Measurements from ENCODE around the gene IBA57.
A peak's percentile ranks its signal among the peaks of the same experiment; 100 is the strongest.

IBA57 gene

GRCh38 chr1:228207851-228208821, 42.5 kb downstream of the IBA57 start, which contains the start of gene OBSCN:
Gene OBSCN, plus strand, starts transcription at chr1:228208044. Its CDS starts 3,740 bp downstream, at chr1:228211784.
- DNase-seq, result no peak
- in situ Hi-C loops (cut with MboI; ENCODE audit: low pct_unique_long_range_greater_than_20kb, low sequenced_read_pairs), result no loop called here

DNA sequence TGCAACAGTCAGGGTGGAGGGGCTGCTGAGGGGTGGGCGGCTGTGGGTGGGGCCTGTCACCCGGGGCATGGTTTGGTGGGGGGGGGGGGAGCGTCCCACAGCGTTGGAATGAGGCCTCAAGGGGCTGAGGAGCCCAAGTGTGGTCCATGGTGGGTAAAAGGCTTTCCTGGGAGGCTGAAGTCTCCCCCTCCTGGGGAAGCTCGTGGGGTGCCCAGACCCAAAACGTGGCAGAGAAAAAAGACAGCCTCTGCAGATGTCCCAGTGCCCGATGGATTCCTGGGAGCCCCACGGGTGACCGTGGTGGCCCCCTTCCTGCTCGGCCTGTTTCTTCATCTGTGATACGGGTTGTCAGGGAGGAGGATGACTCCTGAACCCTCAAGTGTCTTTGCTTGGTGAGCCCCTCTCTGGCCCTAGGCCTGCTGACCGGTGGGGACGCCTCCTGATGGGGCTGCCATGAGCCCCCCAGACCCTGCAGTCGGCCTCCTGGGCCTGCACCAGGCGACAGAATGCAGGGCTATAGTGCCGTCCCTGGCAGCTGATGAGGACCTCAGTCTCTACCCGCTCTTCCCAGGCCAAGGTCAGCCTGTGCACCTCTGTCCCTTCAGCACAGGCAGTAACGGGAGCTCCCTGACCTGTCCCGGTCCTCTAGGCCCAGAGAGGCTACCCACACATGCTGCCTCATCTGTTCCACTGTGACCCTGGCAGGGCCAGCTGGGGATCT, 43.4 kb downstream of the IBA57 start:
- in situ Hi-C loops (cut with MboI; ENCODE audit: low pct_unique_long_range_greater_than_20kb, low sequenced_read_pairs), result no loop called here
- no peak for DNase-seq

DNA sequence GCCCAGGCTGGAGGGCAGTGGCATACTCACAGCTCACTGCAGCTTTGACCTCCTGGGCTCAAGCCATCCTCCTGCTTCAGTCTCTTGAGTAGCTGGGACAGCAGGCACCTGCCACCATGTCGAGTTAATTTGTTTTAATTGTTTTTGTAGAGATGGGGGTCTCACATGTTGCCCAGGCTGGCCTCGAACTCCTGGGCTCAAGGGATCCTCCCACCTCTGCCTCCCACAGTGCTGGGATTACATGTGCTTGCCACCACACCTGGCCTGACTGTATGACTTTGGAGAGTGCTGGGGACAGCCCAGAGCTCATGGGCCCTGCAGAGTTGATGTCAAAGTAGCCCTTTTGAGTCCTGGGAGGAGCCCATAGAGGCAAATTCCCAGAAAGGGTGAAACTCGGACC, 44.1 kb downstream of the IBA57 start:
- DNase-seq, result no peak
- in situ Hi-C loops (cut with MboI; ENCODE audit: low pct_unique_long_range_greater_than_20kb, low sequenced_read_pairs), result no loop called here

DNA sequence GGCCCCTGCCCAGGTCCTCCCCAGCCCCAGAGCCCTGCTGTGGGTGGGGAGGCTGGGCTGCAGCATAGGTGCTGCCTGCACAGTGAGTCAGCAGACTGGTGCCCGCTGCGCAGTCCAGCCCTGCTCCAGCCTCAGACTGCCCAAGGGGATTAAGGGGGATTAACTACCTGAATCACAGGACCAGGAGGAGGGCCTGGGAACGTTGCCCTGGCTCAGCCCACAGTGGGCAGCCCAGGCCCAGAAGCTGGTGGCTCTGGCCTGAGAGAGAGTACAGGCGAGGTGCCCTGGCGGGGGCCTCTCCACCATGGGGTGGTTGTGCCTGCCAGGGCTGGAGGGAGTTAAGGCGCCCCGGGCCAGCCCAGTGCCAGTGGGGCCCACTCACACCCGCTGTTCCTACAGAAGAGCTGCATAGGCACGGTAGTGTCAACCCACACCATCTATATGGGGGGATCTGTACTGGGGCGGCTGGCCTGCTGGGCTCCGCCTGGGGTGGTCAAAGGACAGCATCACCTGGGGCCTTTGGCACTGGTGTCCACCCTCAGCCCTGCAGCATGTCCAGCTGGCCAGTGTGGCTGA, 44.6 kb downstream of the IBA57 start:
- in situ Hi-C loops (cut with MboI; ENCODE audit: low pct_unique_long_range_greater_than_20kb, low sequenced_read_pairs), result no loop called here
- no peak for DNase-seq

GRCh38 chr1:228210712-228211530, 45.3 kb downstream of the IBA57 start:
- no peak for DNase-seq
- in situ Hi-C loops (cut with MboI; ENCODE audit: low pct_unique_long_range_greater_than_20kb, low sequenced_read_pairs), result no loop called here

DNA sequence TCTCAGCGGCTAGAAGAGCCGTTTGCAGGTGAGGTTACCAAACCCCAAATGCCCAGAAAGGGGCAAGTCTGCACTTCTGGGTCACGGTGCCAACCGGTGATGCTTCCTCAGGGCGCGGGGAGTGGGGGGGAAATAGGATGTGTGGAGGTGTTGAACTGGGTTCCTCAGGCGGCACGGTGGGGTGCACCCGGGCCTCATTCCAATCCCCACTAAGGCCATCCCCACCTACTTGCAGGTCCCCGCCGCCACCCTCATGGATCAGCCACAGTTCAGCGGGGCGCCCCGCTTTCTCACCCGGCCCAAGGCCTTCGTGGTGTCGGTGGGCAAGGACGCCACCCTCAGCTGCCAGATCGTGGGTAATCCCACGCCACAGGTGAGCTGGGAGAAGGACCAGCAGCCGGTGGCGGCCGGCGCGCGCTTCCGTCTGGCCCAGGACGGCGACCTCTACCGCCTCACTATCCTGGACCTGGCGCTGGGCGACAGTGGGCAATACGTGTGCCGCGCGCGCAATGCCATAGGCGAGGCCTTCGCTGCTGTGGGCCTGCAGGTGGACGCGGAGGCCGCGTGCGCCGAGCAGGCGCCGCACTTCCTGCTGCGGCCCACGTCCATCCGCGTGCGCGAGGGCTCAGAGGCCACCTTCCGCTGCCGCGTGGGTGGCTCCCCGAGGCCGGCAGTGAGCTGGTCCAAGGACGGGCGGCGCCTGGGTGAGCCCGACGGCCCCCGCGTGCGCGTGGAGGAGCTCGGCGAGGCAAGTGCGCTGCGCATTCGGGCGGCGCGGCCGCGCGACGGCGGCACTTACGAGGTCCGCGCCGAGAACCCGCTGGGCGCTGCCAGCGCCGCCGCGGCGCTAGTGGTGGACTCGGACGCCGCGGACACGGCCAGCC, 46.2 kb downstream of the IBA57 start:
- in situ Hi-C loops (cut with MboI; ENCODE audit: low pct_unique_long_range_greater_than_20kb, low sequenced_read_pairs), result no loop called here
- no peak for DNase-seq

- in situ Hi-C loops (cut with MboI; ENCODE audit: low pct_unique_long_range_greater_than_20kb, low sequenced_read_pairs), result no loop called here
- DNase-seq, result no peak
Measured at GRCh38 chr1:228212415-228212965, 46.9 kb downstream of the IBA57 start.

GRCh38 chr1:228212966-228213844, 47.6 kb downstream of the IBA57 start:
- in situ Hi-C loops (cut with MboI; ENCODE audit: low pct_unique_long_range_greater_than_20kb, low sequenced_read_pairs), result no loop called here
- peak; percentile 82 for DNase-seq

GRCh38 chr1:228213917-228214808, 48.6 kb downstream of the IBA57 start:
- in situ Hi-C loops (cut with MboI; ENCODE audit: low pct_unique_long_range_greater_than_20kb, low sequenced_read_pairs), result no loop called here
- DNase-seq, result no peak

DNA sequence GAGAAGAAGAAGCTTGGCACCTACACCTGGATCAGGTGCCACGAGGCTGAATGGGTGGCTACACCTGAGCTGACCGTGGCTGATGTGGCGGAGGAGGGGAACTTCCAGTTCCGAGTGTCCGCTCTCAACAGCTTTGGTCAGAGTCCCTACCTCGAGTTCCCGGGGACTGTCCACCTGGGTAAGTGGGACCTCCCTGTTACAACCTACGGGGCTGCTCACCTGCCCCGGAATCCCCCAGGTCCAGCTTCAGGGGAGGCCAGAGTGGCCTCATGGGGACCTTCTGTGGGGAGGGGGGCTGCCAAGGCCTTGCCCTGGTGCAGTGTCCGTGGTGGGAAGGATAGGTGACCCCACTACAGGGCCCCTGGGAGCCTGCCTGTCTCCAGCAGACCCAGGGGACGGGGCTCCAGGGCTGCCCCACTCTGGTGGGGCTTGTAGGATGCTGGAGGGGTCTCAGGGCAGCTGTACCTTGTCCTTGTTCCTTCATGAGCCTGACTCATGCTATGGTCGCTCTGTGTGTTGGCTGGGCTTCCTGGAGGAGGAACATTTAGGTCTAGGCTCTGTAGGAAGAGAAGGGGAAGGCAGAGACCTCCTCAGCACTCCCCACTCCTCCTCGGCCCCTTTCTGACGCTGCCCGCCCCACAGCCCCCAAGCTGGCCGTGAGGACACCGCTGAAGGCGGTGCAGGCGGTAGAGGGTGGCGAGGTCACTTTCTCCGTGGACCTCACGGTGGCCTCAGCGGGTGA, 49.5 kb downstream of the IBA57 start:
- in situ Hi-C loops (cut with MboI; ENCODE audit: low pct_unique_long_range_greater_than_20kb, low sequenced_read_pairs), result no loop called here
- no peak for DNase-seq

DNA sequence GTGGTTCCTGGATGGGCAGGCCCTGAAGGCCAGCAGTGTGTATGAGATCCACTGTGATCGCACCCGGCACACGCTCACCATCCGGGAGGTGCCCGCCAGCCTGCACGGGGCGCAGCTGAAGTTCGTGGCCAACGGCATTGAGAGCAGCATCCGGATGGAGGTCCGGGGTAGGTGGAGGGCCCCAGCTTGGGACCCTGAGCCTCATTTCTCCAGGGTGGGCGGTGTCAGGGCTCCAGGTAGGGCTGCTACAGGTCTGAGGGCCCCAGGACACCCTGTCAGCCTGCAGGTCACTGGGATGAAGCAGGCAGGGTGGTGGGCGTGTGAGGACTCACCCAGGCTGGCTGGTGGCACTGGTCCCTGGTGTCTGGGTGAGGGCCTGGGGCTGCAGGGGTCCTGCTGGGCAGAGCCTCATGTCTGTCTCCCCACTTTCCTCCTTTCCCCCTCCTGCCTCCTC, 50.1 kb downstream of the IBA57 start:
- DNase-seq, result no peak
- in situ Hi-C loops (cut with MboI; ENCODE audit: low pct_unique_long_range_greater_than_20kb, low sequenced_read_pairs), result no loop called here

- in situ Hi-C loops (cut with MboI; ENCODE audit: low pct_unique_long_range_greater_than_20kb, low sequenced_read_pairs), result no loop called here
Measured at GRCh38 chr1:228216371-228217320, 51.0 kb downstream of the IBA57 start.

GRCh38 chr1:228217551-228218344, 52.1 kb downstream of the IBA57 start:
- in situ Hi-C loops (cut with MboI; ENCODE audit: low pct_unique_long_range_greater_than_20kb, low sequenced_read_pairs), result no loop called here
- DNase-seq, result no peak

More at GRCh38 chr1:228216371-228217320, 51.0 kb downstream of the IBA57 start:
- DNase-seq, result no peak
